Occipital lobe (tissue), 2 donors: ENCODE results near the gene LIMD2. TPM values are rescaled to one million over a fixed set of nuclear protein-coding genes. Genes with fewer than 3 reads are reported as not detected.
A peak's percentile ranks its signal among the peaks of the same experiment; 100 is the strongest.

ENCODE experiments used
- DNase-seq: peaks from one replicate; lab custom pipeline; 2025; lab: John Stamatoyannopoulos, UW
- total RNA-seq: library from RNA; depleted of rRNA; stranded (reverse); fragments of >200 nt; gene quantifications from one replicate; pipeline ENCODE4 v1.2.3, GENCODE V29; 2014

LIMD2 gene
- total RNA-seq, 1 donor from 2014 or later, result 15.0 TPM

- DNase-seq, result no peak
These were observed 2.2 kb upstream of the LIMD2 start for GRCh38 chr17:63701868-63702720.

GRCh38 chr17:63701456-63701820 is 1.5 kb upstream of the LIMD2 start:
- DNase-seq, result no peak

GRCh38 chr17:63700528-63701455 is 867 bp upstream of the LIMD2 start:
- peak; percentile 89 for DNase-seq

GRCh38 chr17:63698886-63699637 is 863 bp downstream of the LIMD2 start:
- peak; percentile 32 for DNase-seq

GRCh38 chr17:63698381-63698885 is 1.5 kb downstream of the LIMD2 start:
- no peak for DNase-seq

GRCh38 chr17:63697341-63698286 is 2.3 kb downstream of the LIMD2 start:
- DNase-seq, result no peak

GRCh38 chr17:63696381-63696961 is 3.5 kb downstream of the LIMD2 start:
- no peak for DNase-seq

- DNase-seq, result no peak
These were observed 4.0 kb downstream of the LIMD2 start for GRCh38 chr17:63695889-63696288.

- DNase-seq, result no peak
These were observed 4.8 kb downstream of the LIMD2 start for GRCh38 chr17:63694950-63695773.

GRCh38 chr17:63694229-63694949 is 5.5 kb downstream of the LIMD2 start:
- DNase-seq, result no peak

GRCh38 chr17:63693411-63694113 is 6.4 kb downstream of the LIMD2 start:
- DNase-seq, result no peak

- no peak for DNase-seq
These were observed 7.6 kb downstream of the LIMD2 start for GRCh38 chr17:63692195-63692816.

- no peak for DNase-seq
These were observed 10.4 kb downstream of the LIMD2 start for GRCh38 chr17:63689479-63689878.

- DNase-seq, result no peak
These were observed 11.4 kb downstream of the LIMD2 start for GRCh38 chr17:63688396-63689020.

- no peak for DNase-seq
These were observed 13.7 kb downstream of the LIMD2 start for GRCh38 chr17:63686138-63686685.

GRCh38 chr17:63685578-63685977 is 14.3 kb downstream of the LIMD2 start:
- no peak for DNase-seq
